ENCODE measurements around the gene SPACA7. TPM values are rescaled to one million over a fixed set of nuclear protein-coding genes. Genes with fewer than 3 reads are reported as not detected.
A peak's percentile ranks its signal among the peaks of the same experiment; 100 is the strongest.

Gene SPACA7
- total RNA-seq (2021; ENCODE audit: unreplicated experiment) (not detected), Bru-seq, nascent RNA (percentile 2 among the genes with signal in this experiment), BruChase-seq, experiment 1, labeled RNA remaining after a 6-hour chase (not detected), BruChase-seq, experiment 2, labeled RNA remaining after a 2-hour chase (not detected)
- not detected in 2 replicates for polyA plus RNA-seq (2012)
- long read RNA-seq, result 0 reads

- no peaks in the 10 kb centered on the region for H3K4me1 ChIP-seq (ENCODE audit: control insufficient read depth in 1 of 2, insufficient read depth in 2 of 2, low read length in 2 of 2)
- POLR2A ChIA-PET, result no interaction called here
- no peaks in the 10 kb centered on the region for H3K36me3 ChIP-seq (ENCODE audit: control insufficient read depth in 1 of 2, insufficient read depth in 2 of 2, low read length in 2 of 2)
- RAD21 ChIA-PET (ENCODE audit: low non-redundant PET in 1 of 2, low total read pairs in 2 of 2, uncharacterized antibody in 2 of 2, unreplicated experiment in 2 of 2), result no interaction called here
- no peaks in the 10 kb centered on the region for H4K20me1 ChIP-seq (ENCODE audit: insufficient read depth)
- CTCF ChIA-PET, result no interaction called here
- H3K27ac ChIP-seq (ENCODE audit: low read depth, low read length), result no peak within 1 kb of the TSS
- TF ChIP-seq SIN3A (IDR thresholded peaks at IDR 0.05; ENCODE audit: low read depth), result no peak
- no peak for TF ChIP-seq CEBPB (IDR thresholded peaks at IDR 0.05; ENCODE audit: low read depth)
- TF ChIP-seq REST (IDR thresholded peaks at IDR 0.05; ENCODE audit: low read depth), result no peak
- no peak for TF ChIP-seq EGR1 (IDR thresholded peaks at IDR 0.05; ENCODE audit: low read depth)
- TF ChIP-seq EZH2phosphoT487 (IDR thresholded peaks at IDR 0.05; ENCODE audit: borderline replicate concordance), result no peak
- no peak for TF ChIP-seq FOSL1 (IDR thresholded peaks at IDR 0.05; ENCODE audit: low read depth)
- TF ChIP-seq ELF1 (IDR thresholded peaks at IDR 0.05; ENCODE audit: borderline replicate concordance, low read depth), result no peak
- no peak for TF ChIP-seq JUND (IDR thresholded peaks at IDR 0.05)
- TF ChIP-seq MAX (IDR thresholded peaks at IDR 0.05), result no peak
- no peak for DNase-seq (ENCODE audit: low read depth, low spot score)
- ATAC-seq, result no peak
- no peak within 1 kb of the TSS for H2AFZ ChIP-seq (ENCODE audit: low read depth, low read length, poor library complexity, severe bottlenecking)
- H3K9ac ChIP-seq (ENCODE audit: low read length), result no peak within 1 kb of the TSS
- intact Hi-C loops (cut with micrococcal nuclease), result no loop called here
- H3K4me2 ChIP-seq (ENCODE audit: low read length), result no peak within 1 kb of the TSS
- H3K9me2 ChIP-seq (ENCODE audit: insufficient read depth), result no peaks in the 10 kb centered on the region
- H3K27me3 ChIP-seq (ENCODE audit: insufficient read depth, low read length), result peaks cover 14% of the 10 kb centered on the region
- no peak within 1 kb of the TSS for H3K4me3 ChIP-seq (replicated peaks in 1 of 2; ENCODE audit: low read depth in 1 of 2, low read length in 2 of 2)
- no TSS peak for BruUV-seq (replicated peaks)
- H3K9me3 ChIP-seq (ENCODE audit: control insufficient read depth in 1 of 2, insufficient read depth in 1 of 2, low read depth in 1 of 2, low read length in 2 of 2), result no peaks in the 10 kb centered on the region
- no peaks in the 10 kb centered on the region for H3K79me2 ChIP-seq (ENCODE audit: insufficient read depth, low read length)
These were observed at the start of gene SPACA7 for GRCh38 chr13:112376050-112376681. Gene SPACA7, plus strand, starts transcription at chr13:112376355. Its CDS starts 31 bp downstream, at chr13:112376386.

All from HCT116 (cell line).